A673 (cell line): ENCODE data around the gene FXYD7.

Experiments used
- CTCF ChIP-seq: fragments of 300-800, 200-600 bp; sonication (generic); conservative IDR thresholded peaks from 2 replicates; pipeline ENCODE4 v1.5.1; 2017; ENCODE audit warnings: low read depth, mild to moderate bottlenecking, antibody characterized with exemption, low read length, moderate library complexity, mixed read lengths
- EZH2 ChIP-seq: fragments of 200-600 bp; sonication (generic); IDR thresholded peaks from 2 replicates; pipeline ENCODE4 v1.6.1; 2017; ENCODE audit warnings: borderline replicate concordance, low read depth, mild to moderate bottlenecking, mixed read lengths, antibody characterized with exemption, low read length; ENCODE audit not compliant: poor library complexity, severe bottlenecking

- TF ChIP-seq CTCF (no peak), EZH2 (no peak)
Measured at GRCh38 chr19:35119091-35119490, 24.0 kb upstream of the FXYD7 start.
